ENCODE results near the gene S100A13.

DNA sequence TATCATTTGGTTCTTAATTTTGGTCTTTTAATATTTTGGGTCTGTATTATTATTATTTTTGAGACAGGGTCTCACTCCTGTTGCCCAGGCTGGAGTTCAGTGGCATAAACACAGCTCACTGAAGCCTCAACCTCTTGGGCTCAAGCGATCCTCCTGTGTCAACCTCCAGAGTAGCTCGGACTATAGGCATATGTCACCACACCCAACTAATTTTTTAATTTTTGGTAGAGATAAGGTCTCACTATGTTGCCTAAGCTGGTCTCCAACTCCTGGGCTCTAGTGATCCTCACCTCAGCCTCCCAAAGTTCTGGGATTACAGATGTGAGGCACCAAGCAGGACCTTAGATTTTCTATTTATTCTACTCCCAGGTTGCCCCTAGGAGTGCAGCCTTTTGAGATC, 46.2 kb upstream of the S100A13 start:
- TF ChIP-seq, protein P1, sequence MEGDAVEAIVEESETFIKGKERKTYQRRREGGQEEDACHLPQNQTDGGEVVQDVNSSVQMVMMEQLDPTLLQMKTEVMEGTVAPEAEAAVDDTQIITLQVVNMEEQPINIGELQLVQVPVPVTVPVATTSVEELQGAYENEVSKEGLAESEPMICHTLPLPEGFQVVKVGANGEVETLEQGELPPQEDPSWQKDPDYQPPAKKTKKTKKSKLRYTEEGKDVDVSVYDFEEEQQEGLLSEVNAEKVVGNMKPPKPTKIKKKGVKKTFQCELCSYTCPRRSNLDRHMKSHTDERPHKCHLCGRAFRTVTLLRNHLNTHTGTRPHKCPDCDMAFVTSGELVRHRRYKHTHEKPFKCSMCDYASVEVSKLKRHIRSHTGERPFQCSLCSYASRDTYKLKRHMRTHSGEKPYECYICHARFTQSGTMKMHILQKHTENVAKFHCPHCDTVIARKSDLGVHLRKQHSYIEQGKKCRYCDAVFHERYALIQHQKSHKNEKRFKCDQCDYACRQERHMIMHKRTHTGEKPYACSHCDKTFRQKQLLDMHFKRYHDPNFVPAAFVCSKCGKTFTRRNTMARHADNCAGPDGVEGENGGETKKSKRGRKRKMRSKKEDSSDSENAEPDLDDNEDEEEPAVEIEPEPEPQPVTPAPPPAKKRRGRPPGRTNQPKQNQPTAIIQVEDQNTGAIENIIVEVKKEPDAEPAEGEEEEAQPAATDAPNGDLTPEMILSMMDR (conservative IDR thresholded peaks at IDR 0.05; ENCODE audit: low read depth, low read length) = no peak
- TF ChIP-seq EZH2phosphoT487 (IDR thresholded peaks at IDR 0.05; ENCODE audit: borderline replicate concordance, low read length) = no peak

All from PC-3 (cell line).